ENCODE results near the gene ZSWIM5.

- TF ChIP-seq CTCF (IDR thresholded peaks at IDR 0.05; ENCODE audit: insufficient read depth, low read length) (no peak), POLR2AphosphoS5 (IDR thresholded peaks at IDR 0.05; ENCODE audit: low read depth) (no peak), GABPA (IDR thresholded peaks at IDR 0.05; ENCODE audit: low read depth) (no peak), SPI1 (IDR thresholded peaks at IDR 0.05; ENCODE audit: borderline replicate concordance, low read depth) (no peak)
Measured at GRCh38 chr1:45152126-45152525, 54.3 kb downstream of the ZSWIM5 start.
